ENCODE measurements around the gene RAB36.

Gene RAB36

DNA sequence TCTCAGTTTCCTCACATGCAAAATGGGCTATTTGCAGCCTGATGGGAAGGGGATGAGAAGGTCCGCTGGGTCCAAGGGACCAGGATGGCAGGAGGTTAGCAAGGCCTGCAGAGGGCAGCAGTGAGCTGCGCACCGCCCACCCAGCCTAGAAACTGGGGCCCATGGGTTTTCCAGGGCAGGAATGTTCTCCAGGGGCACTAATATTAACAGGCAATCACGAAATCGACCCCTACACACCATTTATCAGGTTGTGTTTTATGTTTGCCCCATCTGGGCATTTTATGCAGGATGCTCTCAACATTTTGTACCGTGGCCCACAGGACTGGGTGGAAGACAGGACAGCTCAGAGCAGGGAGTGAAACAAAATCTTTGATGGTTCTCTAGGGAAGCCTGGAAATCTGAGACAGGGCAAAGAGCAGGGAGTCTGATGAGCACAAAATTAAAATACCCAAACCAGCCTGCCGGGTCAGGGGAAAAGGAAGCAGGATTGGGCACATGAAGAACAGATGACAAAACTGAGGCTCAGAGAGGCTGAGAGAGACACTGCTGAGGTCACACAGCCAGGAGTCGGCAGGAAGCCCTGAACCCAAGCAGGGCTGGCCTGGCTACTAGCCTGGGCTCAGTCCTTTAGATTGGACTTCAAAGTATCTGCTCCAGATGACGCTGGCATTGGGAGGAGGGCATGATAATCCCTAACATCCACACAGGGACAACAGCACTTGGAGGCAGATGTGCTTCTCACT is 33.4 kb downstream of the RAB36 start:
- no peak overlapping the region for H3K4me3 ChIP-seq (ENCODE audit: low read depth, low read length)
- TF ChIP-seq CTCF (IDR thresholded peaks at IDR 0.05; ENCODE audit: control insufficient read depth, extremely low read depth, insufficient read depth): peak; percentile 91
- DNase-seq (ENCODE audit: low read depth): no peak

GRCh38 chr22:23179381-23180299 is 34.4 kb downstream of the RAB36 start:
- no peak for DNase-seq (ENCODE audit: low read depth)
- H3K4me3 ChIP-seq (ENCODE audit: low read depth, low read length): peak overlapping the region; percentile 52
- TF ChIP-seq CTCF (IDR thresholded peaks at IDR 0.05; ENCODE audit: control insufficient read depth, extremely low read depth, insufficient read depth): no peak

DNA sequence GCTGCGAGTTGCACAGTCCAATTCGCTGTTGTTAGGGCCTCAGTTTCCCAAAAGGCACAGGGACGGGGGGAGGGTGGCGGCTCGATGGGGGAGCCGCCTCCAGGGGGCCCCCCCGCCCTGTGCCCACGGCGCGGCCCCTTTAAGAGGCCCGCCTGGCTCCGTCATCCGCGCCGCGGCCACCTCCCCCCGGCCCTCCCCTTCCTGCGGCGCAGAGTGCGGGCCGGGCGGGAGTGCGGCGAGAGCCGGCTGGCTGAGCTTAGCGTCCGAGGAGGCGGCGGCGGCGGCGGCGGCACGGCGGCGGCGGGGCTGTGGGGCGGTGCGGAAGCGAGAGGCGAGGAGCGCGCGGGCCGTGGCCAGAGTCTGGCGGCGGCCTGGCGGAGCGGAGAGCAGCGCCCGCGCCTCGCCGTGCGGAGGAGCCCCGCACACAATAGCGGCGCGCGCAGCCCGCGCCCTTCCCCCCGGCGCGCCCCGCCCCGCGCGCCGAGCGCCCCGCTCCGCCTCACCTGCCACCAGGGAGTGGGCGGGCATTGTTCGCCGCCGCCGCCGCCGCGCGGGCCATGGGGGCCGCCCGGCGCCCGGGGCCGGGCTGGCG is 35.1 kb downstream of the RAB36 start, which contains the start of gene BCR:
Gene BCR, plus strand, starts transcription at position 209 of the 592 bp plus-strand sequence. CDS start 452 bp downstream, outside the sequence.
- no peak for DNase-seq (ENCODE audit: low read depth)
- peak within 1 kb of the TSS; percentile 65 for H3K4me3 ChIP-seq (ENCODE audit: low read depth, low read length)
- no peak for TF ChIP-seq CTCF (IDR thresholded peaks at IDR 0.05; ENCODE audit: control insufficient read depth, extremely low read depth, insufficient read depth)

DNA sequence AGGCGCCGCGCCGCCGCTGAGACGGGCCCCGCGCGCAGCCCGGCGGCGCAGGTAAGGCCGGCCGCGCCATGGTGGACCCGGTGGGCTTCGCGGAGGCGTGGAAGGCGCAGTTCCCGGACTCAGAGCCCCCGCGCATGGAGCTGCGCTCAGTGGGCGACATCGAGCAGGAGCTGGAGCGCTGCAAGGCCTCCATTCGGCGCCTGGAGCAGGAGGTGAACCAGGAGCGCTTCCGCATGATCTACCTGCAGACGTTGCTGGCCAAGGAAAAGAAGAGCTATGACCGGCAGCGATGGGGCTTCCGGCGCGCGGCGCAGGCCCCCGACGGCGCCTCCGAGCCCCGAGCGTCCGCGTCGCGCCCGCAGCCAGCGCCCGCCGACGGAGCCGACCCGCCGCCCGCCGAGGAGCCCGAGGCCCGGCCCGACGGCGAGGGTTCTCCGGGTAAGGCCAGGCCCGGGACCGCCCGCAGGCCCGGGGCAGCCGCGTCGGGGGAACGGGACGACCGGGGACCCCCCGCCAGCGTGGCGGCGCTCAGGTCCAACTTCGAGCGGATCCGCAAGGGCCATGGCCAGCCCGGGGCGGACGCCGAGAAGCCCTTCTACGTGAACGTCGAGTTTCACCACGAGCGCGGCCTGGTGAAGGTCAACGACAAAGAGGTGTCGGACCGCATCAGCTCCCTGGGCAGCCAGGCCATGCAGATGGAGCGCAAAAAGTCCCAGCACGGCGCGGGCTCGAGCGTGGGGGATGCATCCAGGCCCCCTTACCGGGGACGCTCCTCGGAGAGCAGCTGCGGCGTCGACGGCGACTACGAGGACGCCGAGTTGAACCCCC is 35.8 kb downstream of the RAB36 start:
- no peak for DNase-seq (ENCODE audit: low read depth)
- no peak for TF ChIP-seq CTCF (IDR thresholded peaks at IDR 0.05; ENCODE audit: control insufficient read depth, extremely low read depth, insufficient read depth)
- peak overlapping the region; percentile 65 for H3K4me3 ChIP-seq (ENCODE audit: low read depth, low read length)

GRCh38 chr22:23181721-23182308 is 36.5 kb downstream of the RAB36 start:
- no peak for DNase-seq (ENCODE audit: low read depth)
- H3K4me3 ChIP-seq (ENCODE audit: low read depth, low read length): peak overlapping the region; percentile 65
- no peak for TF ChIP-seq CTCF (IDR thresholded peaks at IDR 0.05; ENCODE audit: control insufficient read depth, extremely low read depth, insufficient read depth)
